ENCODE results near the gene ALG12. TPM values are rescaled to one million over a fixed set of nuclear protein-coding genes. Genes with fewer than 3 reads are reported as not detected.
"Not testable (repeated sequence)": the region's sequence is repeated elsewhere in the genome, so short reads cannot be mapped to it uniquely, and the experiment has no call there.

ALG12 gene
- total RNA-seq, 2 donors from 2014 or later: 11.7 to 13.6 TPM

GRCh38 chr22:49856766-49857618 is 61.2 kb downstream of the ALG12 start:
- Mint-ChIP-seq H3K4me3 (no peak overlapping the region), H3K9me3 (no peaks in the 10 kb centered on the region)
- DNase-seq: no peak

GRCh38 chr22:49856343-49856742 is 61.9 kb downstream of the ALG12 start:
- Mint-ChIP-seq H3K27me3 (ENCODE audit: low read depth) (peaks cover 6% of the 10 kb centered on the region), H3K4me3 (peak overlapping the region; percentile 89 to 99), H3K9me3 (no peaks in the 10 kb centered on the region), H3K36me3 (ENCODE audit: insufficient read depth in 2 of 2) (peaks cover 0 to 1% of the 10 kb centered on the region in 2 donors), H3K4me1 (ENCODE audit: low read depth) (peaks cover 47% of the 10 kb centered on the region), H3K27ac (no peak overlapping the region)
- DNase-seq (no peak), ATAC-seq (replicated peaks in 1 of 2) (no peak)

More at GRCh38 chr22:49856766-49857618, 61.2 kb downstream of the ALG12 start:
- H3K27ac Mint-ChIP-seq: no peak overlapping the region
- H3K36me3 Mint-ChIP-seq (ENCODE audit: insufficient read depth in 2 of 2): peaks cover 0 to 1% of the 10 kb centered on the region in 2 donors
- ATAC-seq (replicated peaks in 1 of 2): no peak
- no peaks in the 10 kb centered on the region for H3K27me3 Mint-ChIP-seq (ENCODE audit: low read depth)
- H3K4me1 Mint-ChIP-seq (ENCODE audit: low read depth): peaks cover 53% of the 10 kb centered on the region

- peak overlapping the region; percentile 97 for H3K27ac Mint-ChIP-seq
- peak overlapping the region; percentile 89 to 99 for H3K4me3 Mint-ChIP-seq
- H3K36me3 Mint-ChIP-seq (ENCODE audit: insufficient read depth in 2 of 2): peaks cover 0 to 1% of the 10 kb centered on the region in 2 donors
- H3K27me3 Mint-ChIP-seq (ENCODE audit: low read depth): peaks cover 16% of the 10 kb centered on the region
- H3K4me1 Mint-ChIP-seq (ENCODE audit: low read depth): peaks cover 48% of the 10 kb centered on the region
- DNase-seq: no peak
- no peaks in the 10 kb centered on the region for H3K9me3 Mint-ChIP-seq
- ATAC-seq (replicated peaks in 1 of 2): no peak
These were observed 62.9 kb downstream of the ALG12 start for GRCh38 chr22:49855251-49855911.

GRCh38 chr22:49853981-49854831 is 64.0 kb downstream of the ALG12 start:
- H3K4me3 Mint-ChIP-seq: peak overlapping the region; percentile 89 to 99
- H3K9me3 Mint-ChIP-seq: no peaks in the 10 kb centered on the region
- H3K27me3 Mint-ChIP-seq (ENCODE audit: low read depth): peaks cover 22% of the 10 kb centered on the region
- DNase-seq (peak; percentile 27 to 31), ATAC-seq (replicated peaks in 1 of 2) (peak; percentile 23 to 40)
- peak overlapping the region; percentile 97 for H3K27ac Mint-ChIP-seq
- H3K4me1 Mint-ChIP-seq (ENCODE audit: low read depth): peaks cover 47% of the 10 kb centered on the region
- peaks cover 0 to 1% of the 10 kb centered on the region in 2 donors for H3K36me3 Mint-ChIP-seq (ENCODE audit: insufficient read depth in 2 of 2)

- peak within 1 kb of the TSS; percentile 89 to 99 for H3K4me3 Mint-ChIP-seq
- ATAC-seq (replicated peaks in 1 of 2) (peak; percentile 82 to 86), DNase-seq (peak; percentile 99 to 100)
- H3K9me3 Mint-ChIP-seq: no peaks in the 10 kb centered on the region
- peak within 1 kb of the TSS; percentile 97 for H3K27ac Mint-ChIP-seq
- peaks cover 41% of the 10 kb centered on the region for H3K4me1 Mint-ChIP-seq (ENCODE audit: low read depth)
- H3K36me3 Mint-ChIP-seq (ENCODE audit: insufficient read depth in 2 of 2): peaks cover 0 to 1% of the 10 kb centered on the region in 2 donors
- H3K27me3 Mint-ChIP-seq (ENCODE audit: low read depth): peaks cover 22% of the 10 kb centered on the region
These were observed 65.0 kb downstream of the ALG12 start, which contains the start of gene ZBED4 for GRCh38 chr22:49852898-49853894. TSS of gene ZBED4 (plus strand) at chr22:49853844. CDS start at chr22:49883663, 29,819 bp downstream.

GRCh38 chr22:49852568-49852897 is 65.7 kb downstream of the ALG12 start:
- H3K27ac Mint-ChIP-seq: not testable (repeated sequence)
- H3K4me3 Mint-ChIP-seq: peak overlapping the region; percentile 70 to 79

GRCh38 chr22:49850959-49851802 is 67.1 kb downstream of the ALG12 start:
- Mint-ChIP-seq H3K27me3 (ENCODE audit: low read depth) (peaks cover 38% of the 10 kb centered on the region), H3K36me3 (ENCODE audit: insufficient read depth in 2 of 2) (no peaks in the 10 kb centered on the region), H3K27ac (no peak overlapping the region), H3K4me1 (ENCODE audit: low read depth) (peaks cover 25% of the 10 kb centered on the region), H3K9me3 (no peaks in the 10 kb centered on the region), H3K4me3 (peak overlapping the region; percentile 62 to 69)
- DNase-seq: no peak
- ATAC-seq (replicated peaks in 1 of 2): no peak

More at GRCh38 chr22:49852568-49852897, 65.7 kb downstream of the ALG12 start:
- Mint-ChIP-seq H3K4me1 (ENCODE audit: low read depth) (peaks cover 34% of the 10 kb centered on the region), H3K27me3 (ENCODE audit: low read depth) (peaks cover 28% of the 10 kb centered on the region)
- H3K9me3 Mint-ChIP-seq; DNase-seq; H3K36me3 Mint-ChIP-seq (ENCODE audit: insufficient read depth in 2 of 2); ATAC-seq (replicated peaks in 1 of 2): not testable (repeated sequence)

Other genes with a start within 250 kb of the ALG12 start
- 10 to 100 TPM; 42.3 to 43.4 TPM for gene BRD1, start 90.6 kb downstream of the ALG12 start, total RNA-seq
- 10 to 100 TPM; 22.3 to 23.6 TPM for gene ZBED4, start 64.6 kb downstream of the ALG12 start, total RNA-seq
- 10 to 100 TPM; 24.4 to 33.2 TPM for gene CRELD2, start 196 bp upstream of the ALG12 start, total RNA-seq
- gene PIM3, start 42.3 kb upstream of the ALG12 start, total RNA-seq: 100 to 1,000 TPM; 209 to 236 TPM
- gene IL17REL, start 94.3 kb upstream of the ALG12 start, total RNA-seq: 1 to 10 TPM in 1 of 2 donors, under 1 TPM in 1; 0.36 to 1.1 TPM
- gene TTLL8, start 139.9 kb upstream of the ALG12 start, total RNA-seq: not detected
- gene MLC1, start 167.0 kb upstream of the ALG12 start, total RNA-seq: under 1 TPM in 1 of 2 donors, not detected in 1; 0.17 TPM
- gene MOV10L1, start 171.6 kb upstream of the ALG12 start, total RNA-seq: under 1 TPM; 0.25 to 0.36 TPM